Stimulated activated CD4-positive, alpha-beta T cell treated with anti-CD3 and anti-CD28 coated beads, Interleukin-12 subunit alpha, Interleukin-12 subunit beta, amount 100 ng/mL, for 48 hours (primary cell): ENCODE measurements around the gene PTPRH.

Experiments
- DNase-seq, 3 donors: peaks; one replicate each; pipeline ENCODE4 v3.0.0-alpha.2; 2020; ENCODE audit warnings: low read depth in 2 of 3, low spot score in 1 of 3

Gene PTPRH

DNA sequence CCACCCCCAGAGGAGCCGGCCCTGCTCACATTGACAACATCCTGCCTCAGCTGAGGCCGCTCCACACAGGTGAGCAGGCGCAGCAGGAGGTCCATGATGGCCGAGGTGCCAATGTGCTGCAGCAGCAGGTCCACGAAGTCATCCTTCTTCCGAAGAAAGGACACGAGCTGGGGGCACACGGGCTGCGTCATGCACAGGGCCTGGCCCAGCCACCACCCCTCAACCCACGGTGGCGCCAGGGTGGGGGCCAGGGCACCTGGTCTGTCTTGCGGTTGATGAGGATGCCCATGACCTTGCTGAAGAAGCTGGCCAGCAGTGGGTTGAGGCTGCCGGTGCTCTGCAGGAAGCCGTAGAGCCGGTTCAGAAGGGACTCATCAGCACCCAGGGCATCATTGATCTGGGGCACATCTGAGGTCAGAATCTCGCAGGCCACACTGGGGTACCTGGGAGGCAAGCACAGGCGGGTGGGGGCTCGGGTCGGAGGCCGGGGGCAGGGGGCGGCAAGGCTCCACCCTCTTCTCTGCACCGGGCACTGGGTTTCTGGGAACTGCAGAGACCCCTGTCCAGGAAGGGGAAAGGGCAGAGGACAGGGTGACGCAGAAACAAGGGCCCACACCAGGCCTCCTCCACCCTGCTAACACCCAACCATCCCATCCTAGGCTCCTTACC, 36.1 kb upstream of the PTPRH start:
- DNase-seq: no peak

DNA sequence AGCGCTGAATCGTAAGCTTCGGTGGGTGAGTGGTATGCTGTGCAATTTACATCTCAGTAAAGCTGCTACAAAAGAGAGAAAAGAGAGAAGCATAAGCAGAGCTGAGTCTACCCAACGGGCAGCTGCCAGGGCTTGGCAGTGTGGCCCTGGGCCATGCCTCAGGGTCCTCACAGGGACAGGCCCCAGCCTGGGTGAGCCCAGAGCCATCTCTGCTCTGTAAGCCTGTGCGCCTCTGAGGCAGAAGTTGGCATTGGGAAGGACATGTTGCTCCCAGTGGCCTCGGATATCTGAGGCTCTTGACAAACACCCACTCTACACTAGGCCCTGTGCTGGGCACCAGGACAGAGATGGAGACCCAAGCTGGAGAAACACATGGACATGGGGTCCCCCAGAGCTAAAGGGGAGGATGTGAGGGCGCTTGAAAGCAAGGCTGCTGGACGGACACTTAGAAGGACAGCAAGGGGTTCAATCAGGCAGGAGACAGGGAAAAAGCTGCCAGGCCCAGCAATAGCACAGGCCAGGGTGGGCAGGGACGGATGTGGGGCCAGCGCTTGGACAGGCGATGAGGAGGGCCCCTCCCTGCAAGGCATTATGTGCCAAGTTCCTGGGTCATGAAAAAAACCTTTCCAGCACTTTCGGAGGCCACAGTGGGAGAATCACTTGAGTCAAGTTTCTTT, 34.8 kb upstream of the PTPRH start:
- no peak for DNase-seq

GRCh38 chr19:55242517-55242916, 33.2 kb upstream of the PTPRH start:
- no peak for DNase-seq

DNA sequence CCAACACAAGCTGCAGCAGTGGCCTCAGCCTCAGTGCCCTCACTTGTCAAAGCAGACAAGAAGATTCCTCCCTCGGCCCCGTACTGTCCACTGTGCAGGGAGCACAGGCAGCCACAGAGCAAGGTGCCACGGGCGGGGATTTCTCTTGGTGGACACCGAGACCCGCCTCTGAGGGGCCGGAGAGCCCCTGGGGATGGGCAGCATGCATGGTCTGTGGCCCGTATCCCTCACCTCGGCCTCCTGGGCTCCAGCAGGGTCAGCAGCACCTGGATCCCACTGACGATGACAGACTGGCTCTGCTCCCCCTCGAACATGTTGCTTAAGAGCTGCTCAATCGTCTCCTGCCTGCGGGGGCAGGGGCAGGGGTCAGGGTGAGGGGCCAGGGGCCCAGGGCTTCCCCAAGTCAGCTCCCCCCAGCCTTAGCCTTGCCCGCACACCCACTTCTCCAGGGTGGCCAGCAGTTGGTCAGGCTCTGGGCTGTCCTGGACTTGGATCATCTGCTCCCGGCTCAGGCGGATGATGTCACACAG, 32.7 kb upstream of the PTPRH start:
- DNase-seq: no peak

DNA sequence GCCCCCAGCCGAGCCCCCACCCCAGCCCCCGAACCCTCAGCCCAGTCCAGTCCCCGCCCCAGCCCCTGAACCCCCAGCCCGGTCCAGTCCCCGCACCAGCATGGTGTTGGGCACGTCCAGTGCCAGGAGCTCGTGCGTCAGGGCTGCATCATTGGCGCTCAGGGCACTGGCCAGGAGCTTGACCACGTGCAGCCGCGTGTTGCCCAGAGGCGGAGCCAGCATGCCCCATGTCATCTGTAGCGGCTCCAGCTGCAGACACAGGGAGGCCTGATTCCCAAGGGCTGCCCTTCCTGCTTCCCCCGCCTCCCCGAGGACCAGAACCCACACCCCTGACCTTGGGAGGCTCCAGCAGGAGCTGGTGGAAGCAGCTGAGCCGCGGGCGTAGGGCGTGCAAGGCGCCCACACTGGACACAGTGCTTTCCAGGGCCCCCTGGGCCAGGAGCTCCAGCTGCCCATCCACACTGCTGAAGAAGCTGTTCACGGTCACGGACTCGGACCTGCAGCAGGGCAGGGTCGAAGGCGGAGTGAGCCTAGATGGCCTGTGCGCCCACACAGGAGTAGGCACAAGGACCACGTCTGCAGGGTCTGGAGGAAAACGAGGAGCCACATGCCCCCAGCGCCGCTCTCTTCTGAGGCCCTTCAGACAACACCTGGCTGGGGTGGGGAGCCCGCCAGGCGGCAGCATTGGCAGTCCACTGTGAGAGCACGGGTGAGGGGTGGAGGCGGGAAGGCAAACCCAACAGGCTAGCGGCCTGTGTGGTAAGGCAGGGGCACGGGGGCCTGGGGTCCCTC, 32.0 kb upstream of the PTPRH start:
- no peak for DNase-seq

GRCh38 chr19:55240713-55241020, 31.4 kb upstream of the PTPRH start:
- DNase-seq: no peak

GRCh38 chr19:55239004-55239403, 29.7 kb upstream of the PTPRH start:
- no peak for DNase-seq

DNA sequence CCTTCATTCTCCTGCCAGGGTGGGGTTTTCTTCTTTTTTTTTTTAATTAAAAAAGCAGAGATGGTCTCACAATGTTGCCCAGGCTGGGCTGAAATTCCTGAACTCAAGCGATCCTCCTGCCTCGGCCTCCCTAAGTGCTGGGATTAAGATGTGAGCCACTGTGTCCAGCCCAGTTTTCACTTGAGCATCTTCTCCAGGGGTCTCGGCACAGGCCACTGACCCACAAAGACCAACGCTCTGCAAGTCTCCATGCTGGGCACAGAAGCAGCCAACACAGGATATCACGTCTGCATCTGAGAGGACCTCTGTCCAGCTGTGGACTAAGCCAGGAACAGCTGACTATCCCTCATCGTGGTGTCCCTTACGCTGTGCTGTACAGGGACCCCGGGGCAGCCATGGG, 28.7 kb upstream of the PTPRH start:
- DNase-seq: no peak

DNA sequence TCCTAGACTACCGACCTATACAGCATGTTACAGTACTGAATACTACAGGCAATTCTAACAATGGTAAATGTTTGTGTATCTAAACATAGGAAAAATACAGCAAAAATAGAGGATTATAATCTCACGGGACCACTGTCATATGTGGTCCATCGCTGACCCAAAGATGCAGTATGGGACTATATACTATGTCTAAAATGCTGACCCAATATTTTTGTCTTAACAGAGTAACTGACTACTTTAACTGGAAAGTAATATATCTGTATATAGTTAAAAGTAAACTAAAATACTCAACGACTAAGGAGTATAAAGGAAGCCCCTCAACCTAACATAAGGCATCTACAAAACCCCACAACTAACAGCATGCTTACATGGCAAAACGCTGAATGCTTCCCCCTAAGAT, 23.7 kb upstream of the PTPRH start:
- DNase-seq: no peak

DNA sequence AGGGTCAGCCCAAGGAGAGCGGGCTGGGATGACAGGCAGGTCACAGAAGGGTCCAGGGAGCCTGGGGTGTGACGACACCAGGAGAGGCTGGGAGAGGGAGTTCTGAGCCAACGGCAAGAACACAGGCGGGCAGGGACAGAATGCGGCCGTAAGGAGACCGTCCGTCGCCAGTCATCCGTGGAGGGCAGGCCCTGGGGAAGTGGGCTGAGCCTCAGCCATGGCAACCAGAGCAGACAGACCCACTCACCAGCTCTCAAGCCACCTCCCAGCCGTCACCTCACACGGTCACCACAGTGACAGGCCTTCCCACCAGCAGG, 22.9 kb upstream of the PTPRH start:
- no peak for DNase-seq

DNA sequence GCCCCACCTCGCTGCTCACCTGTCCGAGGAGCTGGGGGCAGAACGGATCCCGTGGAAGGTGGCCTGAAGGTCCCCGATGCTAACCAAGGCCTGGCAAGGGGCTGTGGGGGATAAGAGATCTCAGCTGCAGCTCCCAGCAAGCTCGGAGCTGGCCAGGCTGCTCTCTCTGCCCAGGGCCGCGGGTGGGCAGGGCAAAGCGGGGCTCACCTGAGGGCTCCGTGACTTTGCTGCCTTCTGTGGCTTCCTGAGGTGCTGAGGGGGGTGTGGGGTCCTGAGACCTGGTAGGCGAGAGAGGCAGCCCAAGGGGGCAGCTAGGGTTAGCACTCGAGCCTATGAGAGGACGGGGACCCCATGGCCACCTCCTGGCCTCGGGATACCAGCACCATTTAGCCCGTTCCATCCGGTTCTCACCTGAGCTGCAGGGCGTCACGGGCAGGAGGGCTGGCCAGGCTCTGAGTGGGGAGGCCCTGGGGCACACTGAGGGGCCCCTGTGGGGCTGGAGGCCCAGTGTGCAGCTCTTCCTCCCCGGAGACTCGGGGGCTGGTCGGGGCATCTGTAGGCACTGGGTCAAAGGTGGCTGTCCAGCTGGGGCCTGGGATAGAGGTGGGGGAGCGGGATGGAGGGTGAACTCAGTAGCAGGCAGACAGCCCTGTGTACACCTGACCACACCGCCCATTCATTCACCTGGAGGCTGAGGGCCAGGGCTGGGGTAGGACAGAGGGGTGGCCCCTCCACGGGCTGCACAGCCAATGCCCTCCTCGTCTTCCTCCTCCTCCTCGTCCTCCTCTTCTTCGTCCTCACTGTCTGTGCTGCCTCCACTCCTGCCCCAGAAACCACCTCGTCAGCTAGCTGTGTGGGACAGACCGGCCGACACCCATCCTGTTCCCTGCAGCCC, 22.3 kb upstream of the PTPRH start:
- DNase-seq: no peak

DNA sequence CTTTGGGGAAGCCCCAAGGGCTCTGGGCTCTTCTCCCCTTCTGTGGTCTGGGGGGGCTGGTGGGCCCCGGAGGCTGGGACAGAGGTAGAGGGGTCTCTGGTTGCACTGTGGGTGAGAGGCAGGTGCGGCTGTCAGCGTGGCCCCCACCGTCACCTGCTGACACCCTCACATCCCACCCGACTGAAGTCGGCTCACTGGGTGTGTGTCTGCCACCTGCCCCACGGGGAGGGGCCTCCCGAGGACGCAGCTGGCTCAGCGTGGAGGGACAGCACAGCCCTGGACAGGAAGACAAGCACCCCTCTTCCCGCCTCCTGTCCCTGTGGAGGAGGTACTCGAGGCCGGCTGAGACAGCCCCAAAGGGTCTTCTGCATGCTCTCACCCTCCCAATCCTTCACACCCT, 21.5 kb upstream of the PTPRH start:
- no peak for DNase-seq

DNA sequence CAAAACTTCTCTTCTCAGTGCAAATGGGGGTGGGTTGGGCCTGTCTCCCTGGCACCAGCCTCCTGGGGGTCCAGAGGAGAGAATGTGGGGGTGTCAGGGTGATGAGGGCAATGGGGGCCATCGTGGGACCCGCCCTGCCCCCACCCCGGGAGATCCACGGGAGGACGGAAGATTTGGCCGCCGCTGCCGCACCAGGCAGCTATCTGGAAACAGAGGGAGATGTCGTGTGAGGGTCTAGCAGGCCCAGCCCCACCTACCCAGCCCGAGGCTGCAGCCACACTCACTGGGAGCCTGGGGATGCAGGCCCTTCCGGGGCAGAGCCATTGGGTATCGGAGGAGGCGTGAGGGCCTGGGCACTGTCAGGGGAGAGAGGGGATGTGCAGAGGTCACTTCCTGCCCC, 21.0 kb upstream of the PTPRH start:
- DNase-seq: no peak

DNA sequence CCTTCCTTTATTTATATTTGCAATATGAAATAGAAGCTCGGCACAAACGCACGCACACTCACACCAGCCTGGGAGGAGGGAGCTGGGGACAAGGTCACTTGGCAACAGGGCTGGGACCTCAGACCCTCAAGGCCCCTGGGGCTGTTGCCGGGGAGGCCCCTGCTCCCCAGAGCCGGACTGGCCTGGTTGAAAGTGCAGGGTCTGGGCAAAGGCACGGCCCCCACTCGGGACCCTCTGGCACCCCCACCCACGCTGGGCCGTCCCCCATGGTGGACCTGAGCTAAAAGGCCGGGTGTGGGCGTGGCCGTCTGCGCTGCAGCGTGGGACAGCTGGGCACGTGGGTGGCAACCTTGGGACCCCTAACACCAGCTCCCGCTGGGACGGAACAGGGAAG, 20.5 kb upstream of the PTPRH start:
- DNase-seq: no peak

- DNase-seq: no peak
These were observed 20.0 kb upstream of the PTPRH start for GRCh38 chr19:55229145-55229788.

DNA sequence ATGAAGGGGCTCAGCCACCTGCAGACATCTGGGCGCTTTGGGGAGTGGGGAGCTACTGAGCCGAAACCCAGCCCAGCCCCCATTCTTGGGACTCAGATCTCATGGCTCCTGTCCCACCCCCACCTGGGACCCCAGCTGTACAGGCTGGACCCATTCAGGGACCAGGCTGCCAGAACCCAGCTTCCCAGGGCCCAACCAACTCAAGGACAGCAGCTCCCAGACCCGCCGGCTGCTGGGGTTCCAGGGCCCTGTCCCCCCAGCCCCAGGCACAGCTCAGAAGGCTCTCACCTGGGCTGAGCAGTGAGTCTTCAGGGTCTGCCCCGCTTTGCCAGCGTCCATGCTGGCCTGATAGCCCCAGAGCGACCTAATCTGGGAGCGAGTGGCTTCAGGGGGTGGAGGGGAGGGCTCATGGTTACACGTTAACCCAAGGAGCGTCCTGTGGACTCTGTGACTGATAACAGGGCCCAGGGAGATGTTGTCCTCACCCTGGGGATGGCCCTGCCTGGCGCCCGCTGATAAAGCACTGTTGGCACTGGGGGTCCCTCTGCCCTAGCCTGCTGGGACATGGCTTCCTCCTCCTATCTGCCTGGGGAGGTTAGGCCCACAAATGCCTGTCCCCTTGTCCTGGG, 19.2 kb upstream of the PTPRH start, which contains the start of gene TMEM86B:
Gene TMEM86B, minus strand, starts transcription at position 361 of the 629 bp plus-strand sequence. Its CDS starts 22 bp downstream, at position 339.
- DNase-seq: no peak

DNA sequence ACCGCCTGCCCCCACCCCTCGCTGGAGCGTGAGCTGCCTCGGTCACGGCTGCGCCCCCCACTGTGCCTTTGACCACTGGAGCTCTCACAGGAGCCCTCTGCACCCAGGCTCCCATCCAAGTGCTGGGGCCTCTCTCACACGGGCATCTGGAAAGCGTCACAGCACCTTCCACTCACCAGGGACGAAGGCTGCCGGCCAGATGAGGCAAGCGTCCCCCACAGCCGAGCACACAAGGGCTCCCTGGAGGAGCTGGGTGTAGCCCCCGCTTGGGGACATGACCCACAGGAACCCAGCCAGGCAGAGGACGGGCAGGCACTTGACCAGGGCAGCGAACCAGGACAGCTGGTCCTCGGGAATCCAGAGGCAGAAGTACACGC, 18.7 kb upstream of the PTPRH start:
- no peak for DNase-seq

DNA sequence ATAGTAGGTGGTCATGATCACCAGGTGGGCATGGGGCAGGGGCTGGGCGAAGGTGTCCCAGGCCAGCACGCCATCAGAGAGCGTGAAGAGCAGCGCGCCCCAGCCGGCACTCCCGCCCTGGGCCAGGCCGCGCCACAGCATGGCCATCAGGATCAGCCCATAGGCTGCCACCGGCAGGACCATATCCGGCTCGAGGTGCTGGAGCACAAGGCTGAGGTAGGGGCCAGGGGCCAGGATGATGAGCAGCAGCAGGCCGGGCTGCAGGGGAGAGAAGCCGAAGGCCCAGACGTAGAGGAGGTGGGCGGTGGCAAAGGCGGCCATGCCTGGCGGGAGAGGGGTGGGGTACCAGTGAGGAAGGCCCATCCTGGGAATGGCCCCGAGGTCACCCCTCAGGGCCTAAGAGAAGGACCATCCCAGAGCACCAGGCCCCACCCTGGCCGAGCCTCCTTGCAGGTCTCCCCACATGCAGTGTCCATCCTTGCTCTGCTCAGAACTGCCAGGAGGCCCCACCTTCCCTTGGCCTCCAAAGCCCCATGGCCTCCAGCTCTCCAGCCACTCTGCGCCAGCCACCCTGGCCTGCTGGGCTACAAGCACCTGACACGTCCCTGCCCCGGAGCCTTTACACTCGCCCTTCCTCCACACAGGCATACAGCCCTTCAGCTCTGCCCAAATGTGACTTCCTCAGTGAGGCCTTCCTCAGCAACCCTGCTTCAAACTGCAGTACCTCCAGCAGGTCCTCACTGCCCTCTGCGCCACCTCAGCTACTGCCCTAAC, 18.1 kb upstream of the PTPRH start:
- no peak for DNase-seq

DNA sequence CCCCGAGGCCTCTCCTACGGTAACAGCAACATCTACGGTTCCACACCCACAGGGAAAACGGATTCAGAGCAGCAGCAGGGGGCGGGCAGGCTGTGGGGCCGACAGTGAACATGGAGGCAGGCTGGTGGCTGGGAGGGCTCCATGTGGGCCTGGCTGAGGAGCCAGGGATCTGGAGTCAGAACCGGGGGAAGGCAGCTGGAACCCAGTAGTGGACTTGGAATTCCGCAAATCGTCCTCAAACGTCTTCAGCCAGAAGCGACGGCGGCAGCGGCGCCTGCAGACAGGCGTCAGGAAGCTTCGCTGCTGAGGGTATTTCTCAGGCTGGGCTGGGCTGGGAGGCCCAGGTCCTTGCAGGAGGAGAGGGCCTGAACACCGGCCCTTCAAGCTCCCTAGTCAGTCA, 17.5 kb upstream of the PTPRH start:
- DNase-seq: no peak

DNA sequence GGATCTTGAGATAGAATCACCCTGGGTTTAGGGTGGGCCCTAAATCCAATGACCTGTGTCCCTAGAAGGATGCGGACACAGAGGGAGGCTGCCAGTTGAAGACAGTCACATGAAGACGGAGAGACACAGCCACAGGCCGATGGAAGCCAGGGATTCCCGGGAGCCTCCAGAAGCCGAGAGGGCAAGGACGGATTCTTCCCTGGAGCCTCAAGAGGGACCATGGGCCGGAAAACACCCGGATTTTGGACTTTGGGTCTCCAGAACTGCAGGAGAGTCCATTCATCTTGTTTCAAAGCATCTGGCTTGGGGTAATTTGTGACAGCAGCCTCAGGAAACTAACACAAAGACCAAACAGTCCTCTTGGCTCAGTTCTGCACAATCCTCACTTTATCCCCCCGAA, 17.0 kb upstream of the PTPRH start:
- no peak for DNase-seq
